Hippocampal formation (tissue), 2 donors: ENCODE results near the gene CAMTA2.
A peak's percentile ranks its signal among the peaks of the same experiment; 100 is the strongest.
"Not testable (repeated sequence)": the region's sequence is repeated elsewhere in the genome, so short reads cannot be mapped to it uniquely, and the experiment has no call there.

Source experiments
- DNase-seq, 2 donors: peaks; one replicate each; lab custom pipeline; 2025; lab: John Stamatoyannopoulos, UW

The CAMTA2 gene, protein sequence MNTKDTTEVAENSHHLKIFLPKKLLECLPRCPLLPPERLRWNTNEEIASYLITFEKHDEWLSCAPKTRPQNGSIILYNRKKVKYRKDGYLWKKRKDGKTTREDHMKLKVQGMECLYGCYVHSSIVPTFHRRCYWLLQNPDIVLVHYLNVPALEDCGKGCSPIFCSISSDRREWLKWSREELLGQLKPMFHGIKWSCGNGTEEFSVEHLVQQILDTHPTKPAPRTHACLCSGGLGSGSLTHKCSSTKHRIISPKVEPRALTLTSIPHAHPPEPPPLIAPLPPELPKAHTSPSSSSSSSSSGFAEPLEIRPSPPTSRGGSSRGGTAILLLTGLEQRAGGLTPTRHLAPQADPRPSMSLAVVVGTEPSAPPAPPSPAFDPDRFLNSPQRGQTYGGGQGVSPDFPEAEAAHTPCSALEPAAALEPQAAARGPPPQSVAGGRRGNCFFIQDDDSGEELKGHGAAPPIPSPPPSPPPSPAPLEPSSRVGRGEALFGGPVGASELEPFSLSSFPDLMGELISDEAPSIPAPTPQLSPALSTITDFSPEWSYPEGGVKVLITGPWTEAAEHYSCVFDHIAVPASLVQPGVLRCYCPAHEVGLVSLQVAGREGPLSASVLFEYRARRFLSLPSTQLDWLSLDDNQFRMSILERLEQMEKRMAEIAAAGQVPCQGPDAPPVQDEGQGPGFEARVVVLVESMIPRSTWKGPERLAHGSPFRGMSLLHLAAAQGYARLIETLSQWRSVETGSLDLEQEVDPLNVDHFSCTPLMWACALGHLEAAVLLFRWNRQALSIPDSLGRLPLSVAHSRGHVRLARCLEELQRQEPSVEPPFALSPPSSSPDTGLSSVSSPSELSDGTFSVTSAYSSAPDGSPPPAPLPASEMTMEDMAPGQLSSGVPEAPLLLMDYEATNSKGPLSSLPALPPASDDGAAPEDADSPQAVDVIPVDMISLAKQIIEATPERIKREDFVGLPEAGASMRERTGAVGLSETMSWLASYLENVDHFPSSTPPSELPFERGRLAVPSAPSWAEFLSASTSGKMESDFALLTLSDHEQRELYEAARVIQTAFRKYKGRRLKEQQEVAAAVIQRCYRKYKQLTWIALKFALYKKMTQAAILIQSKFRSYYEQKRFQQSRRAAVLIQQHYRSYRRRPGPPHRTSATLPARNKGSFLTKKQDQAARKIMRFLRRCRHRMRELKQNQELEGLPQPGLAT

GRCh38 chr17:4986951-4987766 is at the start of gene CAMTA2:
TSS of gene CAMTA2 (minus strand) at chr17:4987675. CDS start at chr17:4986222, 1,453 bp downstream.
- peak; percentile 80 to 86 for DNase-seq

DNA sequence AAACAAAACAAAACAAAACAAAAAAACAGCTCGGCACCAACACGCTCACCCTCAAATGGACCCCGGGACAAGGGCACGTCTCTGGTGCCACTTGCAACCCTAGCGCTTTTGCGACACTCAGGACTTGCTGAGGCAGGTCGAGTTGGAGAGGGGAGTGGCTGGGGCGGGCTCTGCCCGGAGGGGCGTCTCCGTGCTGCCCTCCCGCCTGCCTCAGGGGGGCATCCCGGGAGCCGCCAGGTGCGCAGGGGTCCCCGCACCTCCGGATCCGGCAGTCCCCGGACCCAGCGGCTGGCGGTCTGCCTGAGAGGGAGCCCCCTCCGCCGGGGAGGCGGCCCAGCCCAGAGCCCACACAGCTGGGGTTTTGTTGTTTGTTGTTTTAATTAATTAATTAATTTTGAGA is 47.8 kb upstream of the CAMTA2 start, which contains the start of gene SLC52A1:
Gene SLC52A1, minus strand, starts transcription at position 112 of the 400 bp plus-strand sequence. CDS start 820 bp downstream, outside the sequence.
- no peak for DNase-seq

- no peak for DNase-seq
These were observed 47.2 kb upstream of the CAMTA2 start for GRCh38 chr17:5034651-5035050.

GRCh38 chr17:5034063-5034462 is 46.6 kb upstream of the CAMTA2 start:
- no peak for DNase-seq

- DNase-seq, result no peak
These were observed 46.0 kb upstream of the CAMTA2 start for GRCh38 chr17:5033352-5034015.

DNA sequence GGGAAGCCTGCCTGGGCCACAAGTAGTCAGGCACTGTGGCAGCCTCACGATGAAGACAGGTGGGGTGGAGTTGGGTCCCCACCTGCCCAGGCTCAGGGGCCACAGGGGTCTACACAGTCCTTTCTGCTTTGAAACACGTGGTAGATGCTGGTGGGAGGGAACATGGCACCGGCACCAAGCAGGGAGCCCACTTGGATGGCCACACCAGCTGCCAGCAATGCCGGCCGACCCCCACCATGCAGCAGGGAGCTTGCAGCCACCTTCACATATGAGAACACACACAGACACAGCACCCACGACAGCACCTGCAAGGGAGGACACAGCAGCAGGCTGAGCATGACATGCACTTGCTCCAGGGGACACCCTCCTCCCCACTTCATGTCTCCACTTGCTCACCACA is 45.4 kb upstream of the CAMTA2 start:
- DNase-seq, result no peak

DNA sequence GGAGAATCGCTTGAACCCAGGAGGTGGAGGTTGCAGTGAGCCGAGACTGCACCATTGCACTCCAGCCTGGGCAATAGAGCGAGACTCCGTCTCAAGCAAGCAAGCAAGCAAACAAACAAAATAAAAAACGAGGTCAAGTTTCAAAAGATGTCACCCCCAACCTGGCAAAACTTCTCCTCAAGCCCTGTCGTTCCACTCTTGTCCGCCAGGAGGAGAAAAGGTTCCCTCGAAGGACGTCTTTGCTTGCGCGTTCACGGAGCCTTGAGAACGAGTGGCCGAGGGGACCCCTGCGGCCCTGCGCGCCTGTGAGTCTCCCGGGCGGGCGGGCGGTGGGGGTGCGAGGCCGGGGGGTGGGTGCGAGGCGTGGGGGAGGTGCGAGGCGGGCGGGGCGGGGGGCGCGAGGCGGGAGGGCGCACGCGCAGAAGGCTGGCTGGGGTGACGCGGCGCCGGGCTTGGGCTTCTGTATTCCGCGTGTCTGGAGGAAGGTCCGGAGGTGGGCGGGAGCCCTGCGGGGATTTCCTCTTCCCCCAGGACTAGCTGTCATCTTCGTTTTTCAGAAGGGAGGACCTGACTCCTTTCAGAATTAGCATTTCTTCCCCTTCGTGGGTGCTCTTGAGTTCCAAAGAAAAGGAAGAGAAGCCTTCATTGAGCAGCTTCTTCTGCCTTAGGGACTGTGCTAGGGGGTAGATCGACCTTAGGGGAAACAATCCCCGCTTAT is 44.0 kb upstream of the CAMTA2 start:
- peak; percentile 50 to 60 for DNase-seq

GRCh38 chr17:5030168-5030567 is 42.7 kb upstream of the CAMTA2 start:
- DNase-seq, result not testable (repeated sequence)

GRCh38 chr17:5027916-5028315 is 40.4 kb upstream of the CAMTA2 start:
- no peak for DNase-seq

DNA sequence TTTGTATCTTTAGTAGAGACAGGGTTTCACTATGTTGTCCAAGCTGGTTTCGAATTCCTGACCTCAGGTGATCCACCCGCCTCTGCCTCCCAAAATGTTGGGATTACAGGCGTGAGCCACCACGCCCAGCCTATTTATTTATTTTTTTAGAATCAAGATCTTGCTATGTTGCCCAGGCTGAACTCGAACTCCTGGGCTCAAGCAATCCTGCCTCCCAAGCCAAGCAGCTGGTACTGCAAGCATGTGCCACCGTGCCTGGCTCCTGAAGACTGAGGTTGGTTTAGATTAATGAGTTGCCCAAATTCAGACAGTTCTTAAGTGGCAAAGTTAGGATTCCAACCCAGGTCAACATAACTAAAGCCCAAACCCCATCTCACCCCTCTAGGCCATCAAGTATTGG is 39.8 kb upstream of the CAMTA2 start:
- no peak for DNase-seq

DNA sequence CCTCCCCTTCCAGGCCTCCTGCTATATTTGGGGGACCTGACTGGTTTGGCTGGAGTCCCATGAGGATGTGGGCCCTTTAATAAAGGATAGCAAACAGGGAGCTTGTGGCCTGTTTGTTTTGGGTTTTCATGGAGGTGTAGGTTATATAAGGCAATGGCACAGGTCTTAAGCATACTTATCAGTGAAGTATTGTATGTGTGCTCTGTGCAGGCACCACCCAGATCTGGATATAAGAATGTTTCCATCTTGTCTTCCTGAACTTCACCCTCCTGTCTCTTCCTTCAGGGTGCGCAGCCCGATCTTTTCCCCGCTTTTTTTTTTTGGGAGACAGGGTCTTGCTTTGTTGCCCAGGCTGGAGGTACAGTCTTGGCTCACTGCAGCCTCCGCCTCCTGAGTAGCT is 37.1 kb upstream of the CAMTA2 start:
- DNase-seq, result no peak

- no peak for DNase-seq
These were observed 36.2 kb upstream of the CAMTA2 start for GRCh38 chr17:5023588-5024147.

GRCh38 chr17:5022171-5022711 is 34.8 kb upstream of the CAMTA2 start:
- no peak for DNase-seq

GRCh38 chr17:5020502-5021023 is 33.1 kb upstream of the CAMTA2 start:
- DNase-seq, result no peak

DNA sequence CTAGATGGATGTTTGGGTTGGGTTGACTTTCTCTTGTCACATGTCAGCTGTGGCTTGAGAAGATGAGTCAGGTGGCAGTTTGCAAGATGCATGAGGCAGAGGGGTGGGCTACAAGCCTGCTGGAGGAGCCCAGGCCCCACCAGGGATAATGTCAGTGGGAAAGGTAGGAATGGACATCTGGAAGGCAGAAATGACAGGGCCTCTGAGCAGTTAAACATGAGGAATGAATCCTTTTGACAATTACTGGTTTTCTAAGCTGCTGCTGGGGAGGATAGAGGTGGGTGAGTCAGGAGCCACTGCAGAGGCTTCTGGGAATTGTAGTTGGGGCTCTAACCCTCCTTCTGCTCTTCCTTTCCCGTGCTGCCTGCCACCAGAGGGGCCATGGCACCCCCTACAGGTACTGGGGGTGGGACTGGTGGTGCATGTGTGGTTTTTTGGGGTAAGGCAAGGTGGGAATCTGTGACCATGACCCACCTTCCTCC is 32.0 kb upstream of the CAMTA2 start:
- DNase-seq, result no peak

GRCh38 chr17:5014357-5014756 is 26.9 kb upstream of the CAMTA2 start:
- DNase-seq, result no peak

GRCh38 chr17:5011928-5012327 is 24.5 kb upstream of the CAMTA2 start:
- DNase-seq, result no peak

DNA sequence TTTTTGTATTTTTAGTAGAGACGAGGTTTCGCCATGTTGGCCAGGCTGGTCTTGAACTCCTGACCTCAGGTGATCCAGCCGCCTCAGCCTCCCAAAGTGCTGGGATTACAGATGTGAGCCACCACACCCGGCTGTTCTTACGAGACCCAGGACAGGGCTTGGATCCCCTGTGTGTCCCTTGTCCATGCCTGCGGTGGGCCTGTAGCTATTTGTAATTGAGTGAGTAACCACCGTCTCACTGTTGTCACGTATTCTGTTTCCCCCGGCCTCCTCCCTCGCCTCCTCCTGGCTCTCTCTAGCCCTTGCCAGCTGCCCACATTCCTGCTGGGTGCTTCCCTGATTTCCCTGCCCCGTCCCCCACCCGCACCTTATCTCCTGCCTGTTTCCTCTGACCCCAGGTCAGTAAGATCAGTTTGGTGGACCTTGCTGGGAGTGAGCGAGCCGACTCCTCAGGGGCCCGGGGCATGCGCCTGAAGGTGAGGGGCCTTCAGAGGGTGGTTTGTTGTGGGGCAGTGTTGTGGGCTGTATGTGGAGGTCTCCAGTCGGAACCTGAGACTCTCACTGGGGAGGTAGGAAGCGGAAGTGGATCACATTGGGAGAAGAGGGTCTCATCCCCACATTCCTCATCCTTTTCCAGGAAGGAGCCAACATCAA is 15.9 kb upstream of the CAMTA2 start:
- no peak for DNase-seq
